A673 (cell line): ENCODE results near the gene UGGT2.

Experiments
- CTCF ChIP-seq: fragments of 300-800, 200-600 bp; sonication (generic); conservative IDR thresholded peaks from 2 replicates; pipeline ENCODE4 v1.5.1; 2017; ENCODE audit warnings: low read depth, mild to moderate bottlenecking, antibody characterized with exemption, low read length, moderate library complexity, mixed read lengths
- EZH2 ChIP-seq: fragments of 200-600 bp; sonication (generic); IDR thresholded peaks from 2 replicates; pipeline ENCODE4 v1.6.1; 2017; ENCODE audit warnings: borderline replicate concordance, low read depth, mild to moderate bottlenecking, mixed read lengths, antibody characterized with exemption, low read length; ENCODE audit not compliant: poor library complexity, severe bottlenecking

GRCh38 chr13:95858286-95859075, 194.7 kb downstream of the UGGT2 start:
- no peak for TF ChIP-seq CTCF
- TF ChIP-seq EZH2 = no peak
